ENCODE measurements around the gene PERM1. TPM values are rescaled to one million over a fixed set of nuclear protein-coding genes. Genes with fewer than 3 reads are reported as not detected.

The PERM1 gene
- total and polyA plus RNA-seq, 2 of the 13 experiments (the other 11 are each of a cell fraction or from before 2014, with no cell fraction given) = 0.04 to 0.29 TPM

DNA sequence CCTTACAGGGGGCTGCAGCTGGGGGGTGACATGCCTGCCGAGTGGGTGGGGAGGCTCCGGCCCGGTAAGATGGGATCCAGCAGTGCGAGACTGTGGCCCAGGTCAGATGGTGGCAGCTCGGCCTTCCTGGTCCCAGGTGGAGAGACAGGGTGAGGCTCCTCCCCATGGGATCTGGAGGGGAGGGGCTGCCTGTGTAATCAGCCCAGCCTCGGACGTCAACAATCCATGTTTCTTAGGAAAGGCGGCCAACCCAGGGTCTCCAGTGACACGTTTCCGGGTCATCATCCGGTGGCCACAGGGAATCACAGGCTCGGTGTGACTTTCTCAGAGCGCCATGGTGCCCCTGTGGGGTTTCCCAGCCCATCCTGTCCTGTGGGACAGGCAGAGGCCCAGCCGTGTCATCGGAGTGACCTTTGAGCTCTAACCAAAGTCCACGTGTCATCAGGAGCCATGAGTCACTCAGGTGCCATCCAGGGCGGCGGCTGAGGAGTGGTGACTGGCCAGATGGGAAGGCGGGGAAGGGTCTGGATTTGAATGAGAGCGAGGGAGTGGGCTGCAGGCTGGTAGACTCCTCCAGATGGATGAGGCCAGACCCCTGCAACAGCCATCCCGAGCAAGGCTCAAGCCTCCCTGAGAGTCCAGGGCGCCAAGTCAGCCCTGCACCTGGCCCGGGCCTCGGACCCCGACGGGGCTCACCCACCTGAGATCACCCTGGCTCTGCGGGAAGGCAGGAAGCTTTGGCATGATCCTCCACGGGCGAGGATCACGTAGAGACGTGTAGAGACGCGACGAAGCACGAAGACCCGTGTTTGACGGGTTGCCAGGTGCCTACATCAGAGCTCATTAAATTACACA lies 24.6 kb upstream of the PERM1 start (continued):
- TF ChIP-seq, protein P1, sequence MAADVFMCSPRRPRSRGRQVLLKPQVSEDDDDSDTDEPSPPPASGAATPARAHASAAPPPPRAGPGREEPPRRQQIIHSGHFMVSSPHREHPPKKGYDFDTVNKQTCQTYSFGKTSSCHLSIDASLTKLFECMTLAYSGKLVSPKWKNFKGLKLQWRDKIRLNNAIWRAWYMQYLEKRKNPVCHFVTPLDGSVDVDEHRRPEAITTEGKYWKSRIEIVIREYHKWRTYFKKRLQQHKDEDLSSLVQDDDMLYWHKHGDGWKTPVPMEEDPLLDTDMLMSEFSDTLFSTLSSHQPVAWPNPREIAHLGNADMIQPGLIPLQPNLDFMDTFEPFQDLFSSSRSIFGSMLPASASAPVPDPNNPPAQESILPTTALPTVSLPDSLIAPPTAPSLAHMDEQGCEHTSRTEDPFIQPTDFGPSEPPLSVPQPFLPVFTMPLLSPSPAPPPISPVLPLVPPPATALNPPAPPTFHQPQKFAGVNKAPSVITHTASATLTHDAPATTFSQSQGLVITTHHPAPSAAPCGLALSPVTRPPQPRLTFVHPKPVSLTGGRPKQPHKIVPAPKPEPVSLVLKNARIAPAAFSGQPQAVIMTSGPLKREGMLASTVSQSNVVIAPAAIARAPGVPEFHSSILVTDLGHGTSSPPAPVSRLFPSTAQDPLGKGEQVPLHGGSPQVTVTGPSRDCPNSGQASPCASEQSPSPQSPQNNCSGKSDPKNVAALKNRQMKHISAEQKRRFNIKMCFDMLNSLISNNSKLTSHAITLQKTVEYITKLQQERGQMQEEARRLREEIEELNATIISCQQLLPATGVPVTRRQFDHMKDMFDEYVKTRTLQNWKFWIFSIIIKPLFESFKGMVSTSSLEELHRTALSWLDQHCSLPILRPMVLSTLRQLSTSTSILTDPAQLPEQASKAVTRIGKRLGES (CRISPR knock-in tag; IDR thresholded peaks at IDR 0.05; ENCODE audit: borderline replicate concordance) = 0 out of 2 replicates have a peak, but pooled peaks have one; percentile 69
- TF ChIP-seq, protein P2, sequence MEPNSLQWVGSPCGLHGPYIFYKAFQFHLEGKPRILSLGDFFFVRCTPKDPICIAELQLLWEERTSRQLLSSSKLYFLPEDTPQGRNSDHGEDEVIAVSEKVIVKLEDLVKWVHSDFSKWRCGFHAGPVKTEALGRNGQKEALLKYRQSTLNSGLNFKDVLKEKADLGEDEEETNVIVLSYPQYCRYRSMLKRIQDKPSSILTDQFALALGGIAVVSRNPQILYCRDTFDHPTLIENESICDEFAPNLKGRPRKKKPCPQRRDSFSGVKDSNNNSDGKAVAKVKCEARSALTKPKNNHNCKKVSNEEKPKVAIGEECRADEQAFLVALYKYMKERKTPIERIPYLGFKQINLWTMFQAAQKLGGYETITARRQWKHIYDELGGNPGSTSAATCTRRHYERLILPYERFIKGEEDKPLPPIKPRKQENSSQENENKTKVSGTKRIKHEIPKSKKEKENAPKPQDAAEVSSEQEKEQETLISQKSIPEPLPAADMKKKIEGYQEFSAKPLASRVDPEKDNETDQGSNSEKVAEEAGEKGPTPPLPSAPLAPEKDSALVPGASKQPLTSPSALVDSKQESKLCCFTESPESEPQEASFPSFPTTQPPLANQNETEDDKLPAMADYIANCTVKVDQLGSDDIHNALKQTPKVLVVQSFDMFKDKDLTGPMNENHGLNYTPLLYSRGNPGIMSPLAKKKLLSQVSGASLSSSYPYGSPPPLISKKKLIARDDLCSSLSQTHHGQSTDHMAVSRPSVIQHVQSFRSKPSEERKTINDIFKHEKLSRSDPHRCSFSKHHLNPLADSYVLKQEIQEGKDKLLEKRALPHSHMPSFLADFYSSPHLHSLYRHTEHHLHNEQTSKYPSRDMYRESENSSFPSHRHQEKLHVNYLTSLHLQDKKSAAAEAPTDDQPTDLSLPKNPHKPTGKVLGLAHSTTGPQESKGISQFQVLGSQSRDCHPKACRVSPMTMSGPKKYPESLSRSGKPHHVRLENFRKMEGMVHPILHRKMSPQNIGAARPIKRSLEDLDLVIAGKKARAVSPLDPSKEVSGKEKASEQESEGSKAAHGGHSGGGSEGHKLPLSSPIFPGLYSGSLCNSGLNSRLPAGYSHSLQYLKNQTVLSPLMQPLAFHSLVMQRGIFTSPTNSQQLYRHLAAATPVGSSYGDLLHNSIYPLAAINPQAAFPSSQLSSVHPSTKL (CRISPR knock-in tag; IDR thresholded peaks at IDR 0.05) = peak; percentile 86
- TF ChIP-seq ZNF431 (CRISPR knock-in tag; IDR thresholded peaks at IDR 0.05; ENCODE audit: borderline replicate concordance, low read depth) (no peak; the same call in 1 of the 2 replicates), NKX3-1 (CRISPR knock-in tag; IDR thresholded peaks at IDR 0.05) (peak; percentile 82), RXRA (CRISPR knock-in tag; IDR thresholded peaks at IDR 0.05) (peak; percentile 90), ZNF558 (CRISPR knock-in tag; IDR thresholded peaks at IDR 0.05; ENCODE audit: borderline replicate concordance) (no peak), PRPF4 (IDR thresholded peaks at IDR 0.05; ENCODE audit: low read depth, low read length, poor library complexity, severe bottlenecking) (no peak), SMYD3 (CRISPR knock-in tag; IDR thresholded peaks at IDR 0.05) (no peak; the same call in 1 of the 2 replicates), SMC3 (IDR thresholded peaks at IDR 0.05; ENCODE audit: low read length) (no peak), NFIC (IDR thresholded peaks at IDR 0.05; ENCODE audit: low read length) (no peak), ZNF619 (CRISPR knock-in tag; IDR thresholded peaks at IDR 0.05) (peak; percentile 57; the same call in 1 of the 2 replicates), EEA1 (CRISPR knock-in tag; IDR thresholded peaks at IDR 0.05; ENCODE audit: borderline replicate concordance) (no peak), ELF1 (CRISPR knock-in tag; IDR thresholded peaks at IDR 0.05) (peak; percentile 82), ZNF850 (CRISPR knock-in tag; conservative IDR thresholded peaks at IDR 0.05) (no peak), ZNF577 (CRISPR knock-in tag; IDR thresholded peaks at IDR 0.05; ENCODE audit: borderline replicate concordance, low read depth) (0 out of 2 replicates have a peak, but pooled peaks have one; percentile 66), KLF12 (CRISPR knock-in tag; IDR thresholded peaks at IDR 0.05; ENCODE audit: borderline replicate concordance) (0 out of 2 replicates have a peak, but pooled peaks have one; percentile 77), AKAP8 (CRISPR knock-in tag; IDR thresholded peaks at IDR 0.05) (0 out of 2 replicates have a peak, but pooled peaks have one; percentile 74), TAF15 (IDR thresholded peaks at IDR 0.05; ENCODE audit: low read depth, low read length, poor library complexity, severe bottlenecking) (peak; percentile 66), GABPA (IDR thresholded peaks at IDR 0.05; ENCODE audit: low read depth, low read length) (no peak), GABPA (CRISPR knock-in tag; IDR thresholded peaks at IDR 0.05; ENCODE audit: low read depth) (peak; percentile 91), ZNF24 (IDR thresholded peaks at IDR 0.05) (no peak), BCL6 (CRISPR knock-in tag; IDR thresholded peaks at IDR 0.05) (peak; percentile 67)
- TF ChIP-seq, protein P3, sequence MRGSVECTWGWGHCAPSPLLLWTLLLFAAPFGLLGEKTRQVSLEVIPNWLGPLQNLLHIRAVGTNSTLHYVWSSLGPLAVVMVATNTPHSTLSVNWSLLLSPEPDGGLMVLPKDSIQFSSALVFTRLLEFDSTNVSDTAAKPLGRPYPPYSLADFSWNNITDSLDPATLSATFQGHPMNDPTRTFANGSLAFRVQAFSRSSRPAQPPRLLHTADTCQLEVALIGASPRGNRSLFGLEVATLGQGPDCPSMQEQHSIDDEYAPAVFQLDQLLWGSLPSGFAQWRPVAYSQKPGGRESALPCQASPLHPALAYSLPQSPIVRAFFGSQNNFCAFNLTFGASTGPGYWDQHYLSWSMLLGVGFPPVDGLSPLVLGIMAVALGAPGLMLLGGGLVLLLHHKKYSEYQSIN (CRISPR knock-in tag; IDR thresholded peaks at IDR 0.05; ENCODE audit: borderline replicate concordance) = no peak
